Mucosa of rectum (tissue), 2 donors: ENCODE data around the gene FHIT.

Source experiments
- H3K27ac ChIP-seq, 2 donors: one replicate each; pipeline ENCODE4 v1.7.0; 2013; ENCODE audit warnings: inconsistent platforms in 2 of 2, low read depth in 2 of 2, low read length in 2 of 2
- H3K27me3 ChIP-seq, 2 donors: one replicate each; pipeline ENCODE4 v1.7.0; 2013; ENCODE audit warnings: low read length in 2 of 2; ENCODE audit not compliant: control insufficient read depth in 2 of 2, insufficient read depth in 2 of 2
- H3K36me3 ChIP-seq, 2 donors: one replicate each; pipeline ENCODE4 v1.7.0; 2013; ENCODE audit warnings: low read length in 2 of 2; ENCODE audit not compliant: control insufficient read depth in 2 of 2, insufficient read depth in 2 of 2
- H3K4me1 ChIP-seq, 2 donors: one replicate each; pipeline ENCODE4 v1.7.0; 2013; ENCODE audit warnings: low read length in 2 of 2, mild to moderate bottlenecking in 1 of 2; ENCODE audit not compliant: control insufficient read depth in 2 of 2, insufficient read depth in 2 of 2
- H3K4me3 ChIP-seq, 2 donors: one replicate each; pipeline ENCODE4 v1.7.0; 2013; ENCODE audit warnings: low read length in 2 of 2
- H3K9ac ChIP-seq, 2 donors: one replicate each; pipeline ENCODE4 v1.7.0; 2013; ENCODE audit warnings: low read length in 2 of 2, low read depth in 1 of 2, mild to moderate bottlenecking in 1 of 2
- H3K9me3 ChIP-seq, 2 donors: one replicate each; pipeline ENCODE4 v1.7.0; 2013; ENCODE audit warnings: low read length in 2 of 2; ENCODE audit not compliant: control insufficient read depth in 2 of 2
- donor health status: healthy.
- donor health status: Normal muscosa, but diverticular disease.

Gene FHIT

DNA sequence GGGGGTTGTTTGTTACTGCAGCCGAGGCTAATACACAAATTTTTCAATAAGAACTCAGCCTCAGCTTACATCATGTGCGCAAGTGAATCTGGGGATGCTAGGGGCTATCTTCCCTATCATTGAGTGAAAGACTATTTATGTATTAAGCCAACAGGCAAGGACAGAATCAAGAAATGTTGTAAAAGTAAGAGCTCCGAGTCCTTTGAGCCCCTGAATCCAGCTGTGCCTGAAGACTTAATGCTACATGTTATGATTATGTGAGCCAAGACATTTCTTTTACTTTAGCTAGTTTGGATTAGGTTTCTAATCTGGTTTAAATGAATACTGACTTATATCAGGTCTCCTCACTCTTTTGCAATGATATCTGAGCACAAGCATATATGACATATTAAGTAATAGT is 1418.5 kb downstream of the FHIT start:
- no peak overlapping the region for H3K4me3 ChIP-seq
- H3K9me3 ChIP-seq: no peaks in the 10 kb centered on the region
- no peak overlapping the region for H3K9ac ChIP-seq
- no peaks in the 10 kb centered on the region for H3K36me3 ChIP-seq
- H3K27me3 ChIP-seq: no peaks in the 10 kb centered on the region
- no peaks in the 10 kb centered on the region for H3K4me1 ChIP-seq
- no peak overlapping the region for H3K27ac ChIP-seq

DNA sequence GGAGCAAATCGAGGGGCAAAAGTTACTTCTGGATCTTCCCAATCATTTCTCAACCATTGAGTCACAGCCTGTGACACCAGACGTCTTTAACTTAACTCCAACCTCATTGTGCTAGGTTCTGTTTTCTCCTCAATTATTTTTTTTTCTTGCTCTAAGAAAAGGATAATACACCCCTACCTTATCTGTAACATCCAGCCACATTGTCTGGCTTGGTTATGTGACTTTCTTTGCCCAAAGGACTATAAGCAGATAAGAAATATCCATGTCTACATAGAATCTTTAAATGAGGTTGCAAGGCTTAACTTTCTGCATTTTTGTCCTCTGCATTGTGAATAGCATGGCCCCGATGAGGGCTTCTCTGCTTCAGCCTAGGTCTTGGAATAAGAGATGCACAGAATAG is 1419.0 kb downstream of the FHIT start:
- no peak overlapping the region for H3K4me3 ChIP-seq
- no peaks in the 10 kb centered on the region for H3K9me3 ChIP-seq
- H3K36me3 ChIP-seq: no peaks in the 10 kb centered on the region
- no peak overlapping the region for H3K9ac ChIP-seq
- H3K27ac ChIP-seq: no peak overlapping the region
- H3K27me3 ChIP-seq: no peaks in the 10 kb centered on the region
- H3K4me1 ChIP-seq: no peaks in the 10 kb centered on the region

GRCh38 chr3:59831394-59831793 is 1419.9 kb downstream of the FHIT start:
- Histone ChIP-seq H3K27ac (no peak overlapping the region), H3K9me3 (no peaks in the 10 kb centered on the region), H3K4me3 (no peak overlapping the region), H3K9ac (no peak overlapping the region), H3K4me1 (no peaks in the 10 kb centered on the region), H3K27me3 (no peaks in the 10 kb centered on the region), H3K36me3 (no peaks in the 10 kb centered on the region)

GRCh38 chr3:59829527-59829926 is 1421.7 kb downstream of the FHIT start:
- H3K27ac ChIP-seq: no peak overlapping the region
- no peaks in the 10 kb centered on the region for H3K27me3 ChIP-seq
- H3K36me3 ChIP-seq: no peaks in the 10 kb centered on the region
- no peaks in the 10 kb centered on the region for H3K9me3 ChIP-seq
- no peaks in the 10 kb centered on the region for H3K4me1 ChIP-seq
- no peak overlapping the region for H3K4me3 ChIP-seq
- H3K9ac ChIP-seq: no peak overlapping the region

GRCh38 chr3:59824876-59825275 is 1426.4 kb downstream of the FHIT start:
- Histone ChIP-seq H3K9ac (no peak overlapping the region), H3K4me1 (no peaks in the 10 kb centered on the region), H3K4me3 (no peak overlapping the region), H3K9me3 (no peaks in the 10 kb centered on the region), H3K27ac (no peak overlapping the region), H3K36me3 (no peaks in the 10 kb centered on the region), H3K27me3 (no peaks in the 10 kb centered on the region)

DNA sequence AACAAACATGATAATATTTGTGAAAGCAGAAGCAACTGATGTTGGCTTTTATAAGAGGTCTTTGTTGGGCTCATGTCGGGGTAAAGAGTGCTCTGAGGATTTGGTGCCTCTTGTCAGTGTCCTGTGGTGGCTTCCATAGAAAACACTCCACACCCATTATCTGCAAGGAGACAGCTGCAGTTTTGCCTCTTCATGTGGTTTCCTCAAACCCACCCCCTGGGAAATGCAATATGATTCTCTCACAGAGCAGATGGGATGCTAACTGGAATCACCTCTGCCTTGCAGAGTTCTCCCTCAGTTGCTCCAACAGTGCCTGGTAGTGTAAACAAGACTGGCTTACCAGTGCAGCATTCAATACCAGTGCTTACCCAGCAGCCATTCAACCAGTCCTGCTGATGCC is 1430.0 kb downstream of the FHIT start:
- Histone ChIP-seq H3K27me3 (no peaks in the 10 kb centered on the region), H3K36me3 (no peaks in the 10 kb centered on the region), H3K4me3 (no peak overlapping the region), H3K9me3 (no peaks in the 10 kb centered on the region), H3K27ac (no peak overlapping the region), H3K4me1 (peaks cover 3 to 8% of the 10 kb centered on the region in 2 donors), H3K9ac (no peak overlapping the region)

- H3K27ac ChIP-seq: no peak overlapping the region
- H3K9ac ChIP-seq: no peak overlapping the region
- H3K4me3 ChIP-seq: no peak overlapping the region
- H3K9me3 ChIP-seq: no peaks in the 10 kb centered on the region
- peaks cover 3 to 8% of the 10 kb centered on the region in 2 donors for H3K4me1 ChIP-seq
- H3K27me3 ChIP-seq: no peaks in the 10 kb centered on the region
- H3K36me3 ChIP-seq: no peaks in the 10 kb centered on the region
Measured at GRCh38 chr3:59820352-59820934, 1430.8 kb downstream of the FHIT start.

DNA sequence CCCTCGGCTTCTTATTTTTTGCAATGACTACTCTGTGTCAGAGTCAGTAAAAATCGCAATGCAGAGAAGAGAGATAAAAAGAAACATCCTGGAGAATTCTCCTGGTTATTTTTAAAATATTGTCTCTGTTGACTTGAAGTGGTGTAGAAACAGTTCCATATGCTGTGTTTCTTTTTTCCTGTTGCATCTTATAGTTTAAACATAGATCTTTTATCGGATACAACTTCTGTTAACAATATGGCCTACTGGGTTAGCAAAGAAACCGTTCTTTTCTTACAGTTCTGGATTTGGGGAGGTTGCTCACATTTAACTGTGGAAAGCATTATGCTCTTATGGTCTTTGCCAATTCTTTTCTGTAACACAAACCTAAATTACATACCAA is 1432.3 kb downstream of the FHIT start:
- no peaks in the 10 kb centered on the region for H3K36me3 ChIP-seq
- H3K9ac ChIP-seq: no peak overlapping the region
- no peaks in the 10 kb centered on the region for H3K9me3 ChIP-seq
- H3K4me3 ChIP-seq: no peak overlapping the region
- no peak overlapping the region for H3K27ac ChIP-seq
- no peaks in the 10 kb centered on the region for H3K27me3 ChIP-seq
- H3K4me1 ChIP-seq: peaks cover 3 to 8% of the 10 kb centered on the region in 2 donors

- Histone ChIP-seq H3K27ac (no peak overlapping the region), H3K36me3 (no peaks in the 10 kb centered on the region), H3K4me1 (peaks cover 3 to 8% of the 10 kb centered on the region in 2 donors), H3K9me3 (no peaks in the 10 kb centered on the region), H3K27me3 (no peaks in the 10 kb centered on the region), H3K4me3 (peak overlapping the region in 1 of 2 donors; percentile 5), H3K9ac (no peak overlapping the region)
Measured at GRCh38 chr3:59818033-59818918, 1433.0 kb downstream of the FHIT start.

GRCh38 chr3:59817511-59817910 is 1433.7 kb downstream of the FHIT start:
- Histone ChIP-seq H3K4me1 (peaks cover 3 to 8% of the 10 kb centered on the region in 2 donors), H3K4me3 (no peak overlapping the region), H3K27ac (no peak overlapping the region)

More at GRCh38 chr3:59817511-59817910, 1433.7 kb downstream of the FHIT start:
- H3K9ac ChIP-seq: no peak overlapping the region
- H3K36me3 ChIP-seq: no peaks in the 10 kb centered on the region
- H3K27me3 ChIP-seq: no peaks in the 10 kb centered on the region
- H3K9me3 ChIP-seq: no peaks in the 10 kb centered on the region
